Neural progenitor cell (in vitro differentiated cells): ENCODE data around the gene CSF2. TPM values are rescaled to one million over a fixed set of nuclear protein-coding genes. Genes with fewer than 3 reads are reported as not detected.
A peak's percentile ranks its signal among the peaks of the same experiment; 100 is the strongest.

ENCODE experiments used
- DNase-seq: peaks from one replicate; pipeline ENCODE4 v3.0.0-alpha.2; 2016; ENCODE audit warnings: low spot score
- H2AFZ ChIP-seq: fragments of 200-600 bp; sonication (generic); replicated peaks from 2 replicates; pipeline ENCODE4 v1.6.1; 2016; ENCODE audit warnings: antibody characterized with exemption
- H3F3A ChIP-seq: fragments of 200-600 bp; sonication (generic); 2 replicates; pipeline ENCODE4 v1.6.1; 2016; ENCODE audit warnings: antibody characterized with exemption, low read depth
- H3K27ac ChIP-seq: fragments of 200-600 bp; sonication (generic); 2 replicates; pipeline ENCODE4 v1.5.1; 2016; ENCODE audit warnings: mild to moderate bottlenecking
- H3K27me3 ChIP-seq: fragments of 200-600 bp; sonication (generic); 2 replicates; pipeline ENCODE4 v1.6.1; 2016; ENCODE audit warnings: mild to moderate bottlenecking, moderate library complexity
- H3K36me3 ChIP-seq: fragments of 200-600 bp; sonication (generic); 2 replicates; pipeline ENCODE4 v1.5.1; 2016
- H3K4me1 ChIP-seq: fragments of 200-600 bp; sonication (generic); 2 replicates; pipeline ENCODE4 v1.6.1; 2016; ENCODE audit warnings: mixed run types
- H3K4me2 ChIP-seq: fragments of 200-600 bp; sonication (generic); 2 replicates; pipeline ENCODE4 v1.6.1; 2016
- H3K4me3 ChIP-seq: fragments of 200-600 bp; sonication (generic); 2 replicates; pipeline ENCODE4 v1.5.1; 2016
- H3K79me2 ChIP-seq: fragments of 200-600 bp; sonication (generic); 2 replicates; pipeline ENCODE4 v1.6.1; 2016; ENCODE audit warnings: low read depth
- H3K9ac ChIP-seq: fragments of 200-600 bp; sonication (generic); 2 replicates; pipeline ENCODE4 v1.6.1; 2016
- H3K9me3 ChIP-seq: fragments of 200-600 bp; sonication (generic); 2 replicates; pipeline ENCODE4 v1.5.1; 2016; ENCODE audit warnings: low read depth
- H4K20me1 ChIP-seq: fragments of 200-600 bp; sonication (generic); 2 replicates; pipeline ENCODE4 v1.6.1; 2016; ENCODE audit warnings: low read depth
- H3K27ac Mint-ChIP-seq: 3 replicates; pipeline ENCODE4 v1.8.0; 2021; ENCODE audit warnings: mixed read lengths
- H3K27me3 Mint-ChIP-seq: 2 replicates; pipeline ENCODE4 v1.8.0; 2022; ENCODE audit warnings: low read depth, mild to moderate bottlenecking, inconsistent platforms, moderate library complexity, mixed read lengths; ENCODE audit not compliant: insufficient read depth
- H3K36me3 Mint-ChIP-seq: 3 replicates; pipeline ENCODE4 v1.8.0; 2021; ENCODE audit warnings: mixed read lengths
- H3K4me1 Mint-ChIP-seq: 3 replicates; pipeline ENCODE4 v1.8.0; 2021; ENCODE audit warnings: mixed read lengths
- H3K4me3 Mint-ChIP-seq: 3 replicates; pipeline ENCODE4 v1.8.0; 2021; ENCODE audit warnings: mild to moderate bottlenecking, moderate library complexity, mixed read lengths
- H3K9me3 Mint-ChIP-seq: 3 replicates; pipeline ENCODE4 v1.8.0; 2020; ENCODE audit warnings: mixed read lengths
- EZH2 ChIP-seq: fragments of 200-600 bp; sonication (generic); IDR thresholded peaks from 2 replicates; pipeline ENCODE4 v1.6.1; 2017; ENCODE audit warnings: antibody characterized with exemption, mild to moderate bottlenecking, moderate library complexity
- EZH2phosphoT487 ChIP-seq: fragments of 200-600 bp; sonication (generic); IDR thresholded peaks from 2 replicates; pipeline ENCODE4 v1.6.1; 2017; ENCODE audit warnings: antibody characterized with exemption
- total RNA-seq: library from RNA; depleted of rRNA; stranded (reverse); fragments of >200 nt; gene quantifications from 2 replicates; pipeline ENCODE4 v1.2.3, GENCODE V29; 2015; ENCODE audit warnings: low replicate concordance
- TF ChIP-seq, protein P1 (sequence below): fragments of 200-600 bp; sonication (generic); IDR thresholded peaks from 2 replicates; pipeline ENCODE4 v1.5.1; 2017; ENCODE audit warnings: antibody characterized with exemption, mild to moderate bottlenecking

CSF2 gene
- total RNA-seq, 1 donor from 2014 or later, result not detected

- H3K4me1 ChIP-seq, result no peaks in the 10 kb centered on the region
- H4K20me1 ChIP-seq, result no peaks in the 10 kb centered on the region
- H2AFZ ChIP-seq, result no peak overlapping the region
- no peak overlapping the region for H3K4me2 ChIP-seq
- Mint-ChIP-seq H3K4me1 (no peaks in the 10 kb centered on the region), H3K27me3 (no peaks in the 10 kb centered on the region), H3K36me3 (no peaks in the 10 kb centered on the region), H3K27ac (peak overlapping the region; percentile 10), H3K9me3 (no peaks in the 10 kb centered on the region), H3K4me3 (no peak overlapping the region)
- TF ChIP-seq, protein P1, sequence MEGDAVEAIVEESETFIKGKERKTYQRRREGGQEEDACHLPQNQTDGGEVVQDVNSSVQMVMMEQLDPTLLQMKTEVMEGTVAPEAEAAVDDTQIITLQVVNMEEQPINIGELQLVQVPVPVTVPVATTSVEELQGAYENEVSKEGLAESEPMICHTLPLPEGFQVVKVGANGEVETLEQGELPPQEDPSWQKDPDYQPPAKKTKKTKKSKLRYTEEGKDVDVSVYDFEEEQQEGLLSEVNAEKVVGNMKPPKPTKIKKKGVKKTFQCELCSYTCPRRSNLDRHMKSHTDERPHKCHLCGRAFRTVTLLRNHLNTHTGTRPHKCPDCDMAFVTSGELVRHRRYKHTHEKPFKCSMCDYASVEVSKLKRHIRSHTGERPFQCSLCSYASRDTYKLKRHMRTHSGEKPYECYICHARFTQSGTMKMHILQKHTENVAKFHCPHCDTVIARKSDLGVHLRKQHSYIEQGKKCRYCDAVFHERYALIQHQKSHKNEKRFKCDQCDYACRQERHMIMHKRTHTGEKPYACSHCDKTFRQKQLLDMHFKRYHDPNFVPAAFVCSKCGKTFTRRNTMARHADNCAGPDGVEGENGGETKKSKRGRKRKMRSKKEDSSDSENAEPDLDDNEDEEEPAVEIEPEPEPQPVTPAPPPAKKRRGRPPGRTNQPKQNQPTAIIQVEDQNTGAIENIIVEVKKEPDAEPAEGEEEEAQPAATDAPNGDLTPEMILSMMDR, result no peak
- TF ChIP-seq EZH2, result no peak
- no peak for TF ChIP-seq EZH2phosphoT487
- H3K9me3 ChIP-seq, result no peaks in the 10 kb centered on the region
- H3K4me3 ChIP-seq, result no peak overlapping the region
- H3K9ac ChIP-seq, result no peak overlapping the region
- H3K36me3 ChIP-seq, result no peaks in the 10 kb centered on the region
- H3K27ac ChIP-seq, result no peak overlapping the region
- DNase-seq, result no peak
- H3F3A ChIP-seq, result no peaks in the 10 kb centered on the region
- H3K27me3 ChIP-seq, result no peaks in the 10 kb centered on the region
- no peaks in the 10 kb centered on the region for H3K79me2 ChIP-seq
These were observed 12.1 kb downstream of the CSF2 start for GRCh38 chr5:132085686-132086085.

- no peaks in the 10 kb centered on the region for H3K4me1 Mint-ChIP-seq
- no peaks in the 10 kb centered on the region for H3K9me3 ChIP-seq
These were observed 12.7 kb downstream of the CSF2 start for GRCh38 chr5:132086277-132086794.

GRCh38 chr5:132087176-132087575 is 13.6 kb downstream of the CSF2 start:
- Histone ChIP-seq H4K20me1 (no peaks in the 10 kb centered on the region), H3K36me3 (no peaks in the 10 kb centered on the region), H3F3A (no peaks in the 10 kb centered on the region), H3K79me2 (no peaks in the 10 kb centered on the region), H3K27ac (no peak overlapping the region), H3K9me3 (no peaks in the 10 kb centered on the region), H3K4me2 (no peak overlapping the region), H2AFZ (no peak overlapping the region), H3K4me3 (no peak overlapping the region), H3K9ac (no peak overlapping the region), H3K27me3 (no peaks in the 10 kb centered on the region), H3K4me1 (no peaks in the 10 kb centered on the region)
- Mint-ChIP-seq H3K4me3 (no peak overlapping the region), H3K9me3 (no peaks in the 10 kb centered on the region), H3K36me3 (no peaks in the 10 kb centered on the region), H3K4me1 (no peaks in the 10 kb centered on the region), H3K27ac (no peak overlapping the region), H3K27me3 (peaks cover 6% of the 10 kb centered on the region)
- TF ChIP-seq, protein P1, result no peak
- no peak for DNase-seq

More at GRCh38 chr5:132086277-132086794, 12.7 kb downstream of the CSF2 start:
- no peaks in the 10 kb centered on the region for H3F3A ChIP-seq
- H3K4me2 ChIP-seq, result no peak overlapping the region
- H3K27ac ChIP-seq, result no peak overlapping the region
- TF ChIP-seq EZH2, result no peak
- TF ChIP-seq, protein P1, result no peak
- no peak for TF ChIP-seq EZH2phosphoT487
- no peaks in the 10 kb centered on the region for H3K79me2 ChIP-seq
- H3K4me3 Mint-ChIP-seq, result no peak overlapping the region
- H3K27ac Mint-ChIP-seq, result no peak overlapping the region
- no peaks in the 10 kb centered on the region for H3K4me1 ChIP-seq
- H3K4me3 ChIP-seq, result no peak overlapping the region
- H3K36me3 Mint-ChIP-seq, result no peaks in the 10 kb centered on the region
- no peaks in the 10 kb centered on the region for H3K9me3 Mint-ChIP-seq
- no peaks in the 10 kb centered on the region for H3K36me3 ChIP-seq
- no peaks in the 10 kb centered on the region for H4K20me1 ChIP-seq
- no peak overlapping the region for H3K9ac ChIP-seq
- no peaks in the 10 kb centered on the region for H3K27me3 Mint-ChIP-seq
- no peak overlapping the region for H2AFZ ChIP-seq
- H3K27me3 ChIP-seq, result no peaks in the 10 kb centered on the region
- DNase-seq, result no peak
